Midbrain (tissue), 1 donor: Measurements from ENCODE around the gene PLK3.
"Not testable (repeated sequence)": the region's sequence is repeated elsewhere in the genome, so short reads cannot be mapped to it uniquely, and the experiment has no call there.

Experiments used
- DNase-seq: peaks from one replicate; lab custom pipeline; 2025; lab: John Stamatoyannopoulos, UW

PLK3 gene

DNA sequence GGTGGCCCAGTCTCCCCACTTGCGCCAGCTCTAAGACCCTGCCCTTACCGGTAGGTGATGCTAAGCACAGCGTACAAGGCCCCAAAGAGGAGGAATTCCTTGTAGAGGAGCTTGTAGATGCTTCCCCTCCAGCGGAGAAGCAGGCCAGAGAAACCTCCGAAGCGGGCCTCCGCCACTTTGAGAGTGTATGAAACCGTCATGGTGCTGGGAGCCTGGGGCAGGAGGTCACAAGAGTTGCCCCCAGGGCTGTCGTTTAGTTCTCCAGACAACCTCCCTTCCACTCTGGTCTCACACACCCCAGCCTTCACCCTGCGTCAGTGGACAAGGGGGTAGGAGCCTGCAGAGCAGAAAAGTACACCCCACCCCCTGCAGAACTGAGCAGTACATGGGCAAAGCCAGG, 12.7 kb upstream of the PLK3 start:
- no peak for DNase-seq

DNA sequence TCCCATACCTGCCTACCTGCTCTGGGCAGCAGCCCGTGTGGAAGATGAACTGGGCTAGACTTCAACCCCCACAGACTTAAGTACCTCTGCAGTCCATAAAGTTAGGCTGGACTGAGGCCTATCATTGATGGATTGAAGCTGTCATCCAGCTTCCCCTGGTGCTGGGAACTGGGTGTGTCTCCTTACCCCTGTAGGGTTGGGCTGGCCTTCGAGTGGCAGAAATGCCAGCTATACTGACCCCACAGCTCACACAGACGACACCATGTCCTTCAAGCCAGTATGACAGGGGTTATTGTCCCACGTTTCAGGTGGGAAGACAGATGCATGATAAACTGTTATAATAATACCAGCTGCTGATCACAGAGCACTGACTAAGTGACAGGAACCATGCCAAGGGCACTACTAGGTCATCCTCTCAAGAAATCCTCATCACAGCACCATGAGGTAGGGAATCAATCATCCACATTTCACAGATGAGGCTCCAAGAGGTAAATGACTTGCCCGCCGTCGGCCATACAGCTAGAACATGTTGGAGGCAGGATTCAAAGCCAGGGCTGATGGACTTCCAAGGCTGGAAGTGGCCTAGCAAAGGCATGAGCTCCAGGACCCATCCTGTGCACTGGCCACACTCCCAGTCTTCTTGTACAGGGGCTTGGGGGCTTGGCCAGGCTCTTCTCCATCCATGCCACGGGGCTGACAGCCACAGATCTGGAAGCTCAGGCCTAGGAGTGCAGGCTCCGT, 11.9 kb upstream of the PLK3 start, which contains the start of gene BEST4:
TSS of gene BEST4 (minus strand) at position 51 of the 741 bp plus-strand sequence. CDS start 465 bp downstream, outside the sequence.
- no peak for DNase-seq

DNA sequence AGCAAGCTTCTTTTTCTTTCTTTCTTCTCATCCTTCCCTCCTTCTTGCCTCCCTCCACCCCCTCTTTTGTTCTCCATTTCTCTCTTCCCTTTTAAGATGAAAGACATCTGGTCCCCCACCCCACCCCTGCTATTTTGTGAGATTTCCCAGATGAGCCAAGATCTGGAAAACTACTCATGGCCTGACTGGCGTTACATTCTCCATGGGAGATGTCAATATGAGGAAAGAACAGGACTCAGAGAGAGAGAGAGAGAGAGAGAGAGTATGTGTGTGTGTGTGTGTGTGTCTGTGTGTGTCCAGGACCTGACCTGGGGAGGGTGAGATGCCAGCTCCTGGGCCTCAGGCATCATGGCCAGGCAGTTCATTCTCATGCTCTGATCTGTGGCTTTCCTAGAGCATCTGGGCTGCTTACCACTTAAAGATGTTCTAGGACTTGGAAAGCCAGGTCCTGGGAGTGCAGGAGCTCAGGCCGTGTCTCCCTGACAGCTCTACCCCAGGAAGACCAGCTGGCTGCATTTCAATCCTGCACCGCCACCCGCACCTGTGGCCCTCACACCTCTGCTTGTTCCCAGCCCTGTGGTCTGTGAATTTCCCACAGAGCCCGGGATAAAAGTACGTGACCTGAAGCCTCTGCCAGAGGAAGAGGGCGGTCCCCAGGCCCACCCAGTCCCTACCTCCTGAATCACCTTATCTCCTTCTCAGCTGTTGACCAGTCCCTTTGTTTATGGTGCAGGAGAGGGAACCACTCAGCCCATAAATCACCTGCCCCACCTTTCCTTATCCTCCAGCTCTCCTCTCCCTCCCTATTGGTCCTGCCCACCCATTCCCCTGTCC, 9.0 kb upstream of the PLK3 start:
- no peak for DNase-seq

DNA sequence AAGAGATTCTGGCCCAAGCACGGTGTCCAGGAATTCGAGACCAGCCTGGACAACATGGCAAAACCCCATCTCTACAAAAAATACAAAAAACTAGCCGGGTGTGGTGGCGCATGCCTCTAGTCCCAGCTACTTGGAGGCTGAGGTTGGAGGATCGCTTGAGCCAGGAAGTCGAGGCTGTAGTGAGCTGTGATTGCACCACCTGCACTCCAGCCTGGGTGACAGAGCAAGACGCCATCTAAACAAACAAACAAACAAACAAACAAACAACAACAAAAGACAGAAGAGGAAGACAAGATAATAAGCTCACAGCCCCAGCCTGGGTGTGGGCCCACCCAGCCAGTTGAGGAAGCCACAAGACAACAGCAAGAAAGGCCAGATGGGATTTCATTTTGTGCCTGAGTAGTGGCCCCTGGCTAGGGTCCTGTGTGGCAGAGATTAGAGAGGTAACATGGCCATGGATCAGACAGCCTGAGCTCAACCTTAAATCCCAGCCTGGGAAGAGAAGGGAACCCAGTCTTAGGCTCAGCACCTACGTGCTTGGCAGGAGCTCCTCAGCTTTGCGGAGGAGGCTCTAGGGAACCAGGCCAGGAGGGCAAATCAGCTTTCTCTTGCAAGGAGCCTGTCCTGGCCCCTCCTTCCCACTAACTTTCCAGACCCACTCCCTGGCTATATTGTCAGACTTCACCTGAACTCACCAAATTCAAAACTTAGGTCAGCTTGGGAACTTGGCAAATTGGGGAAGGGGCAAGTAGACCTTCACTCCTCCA, 7.3 kb upstream of the PLK3 start:
- DNase-seq, result no peak

GRCh38 chr1:44797886-44798285, 2.3 kb upstream of the PLK3 start:
- DNase-seq, result not testable (repeated sequence)

DNA sequence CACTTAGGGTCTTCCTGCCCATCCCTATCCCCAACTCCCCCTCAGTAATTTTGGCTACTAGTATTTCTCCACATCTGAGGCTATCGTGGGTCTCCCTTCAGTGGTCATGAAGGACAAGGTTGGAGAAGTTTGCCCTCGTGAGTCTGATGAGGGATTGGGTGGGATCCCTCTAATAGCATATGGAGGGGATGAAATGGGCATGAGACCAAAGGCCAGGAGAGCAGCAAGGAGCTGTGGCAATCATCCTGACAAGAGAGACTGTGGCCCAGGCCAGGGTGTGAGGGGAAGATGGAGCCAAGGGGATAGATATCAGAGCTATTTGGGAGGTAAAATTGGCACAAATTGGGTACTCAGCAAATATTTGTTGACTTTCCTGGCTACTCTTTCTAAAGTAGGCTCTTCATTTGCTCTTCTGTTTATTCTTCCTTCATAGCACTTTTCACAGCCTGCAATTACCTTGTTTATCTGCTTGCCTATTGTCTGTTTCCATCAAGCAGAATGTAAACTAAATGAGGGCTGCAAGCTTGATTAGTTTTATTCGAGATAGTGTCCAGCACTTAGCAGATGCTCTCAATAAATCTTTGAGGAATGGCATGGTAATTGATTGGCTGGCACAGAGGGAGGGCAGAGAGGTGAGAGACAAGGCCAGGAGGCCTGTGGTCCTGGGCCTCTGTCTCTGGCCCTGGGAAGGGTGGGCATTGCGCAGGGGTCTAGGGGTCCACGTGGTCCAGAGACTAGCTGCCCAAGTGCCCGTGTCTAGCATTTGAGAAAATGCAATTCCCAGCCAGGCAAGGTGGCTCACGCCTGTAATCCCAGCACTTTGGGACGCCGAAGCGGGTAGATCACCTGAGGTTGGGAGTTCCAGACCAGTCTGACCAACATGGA, 1.5 kb upstream of the PLK3 start:
- no peak for DNase-seq

- DNase-seq, result no peak
Measured at GRCh38 chr1:44801491-44802305, 1.5 kb downstream of the PLK3 start.

- DNase-seq, result no peak
Measured at GRCh38 chr1:44802306-44803061, 2.3 kb downstream of the PLK3 start.

- no peak for DNase-seq
Measured at GRCh38 chr1:44803062-44803311, 2.8 kb downstream of the PLK3 start.

DNA sequence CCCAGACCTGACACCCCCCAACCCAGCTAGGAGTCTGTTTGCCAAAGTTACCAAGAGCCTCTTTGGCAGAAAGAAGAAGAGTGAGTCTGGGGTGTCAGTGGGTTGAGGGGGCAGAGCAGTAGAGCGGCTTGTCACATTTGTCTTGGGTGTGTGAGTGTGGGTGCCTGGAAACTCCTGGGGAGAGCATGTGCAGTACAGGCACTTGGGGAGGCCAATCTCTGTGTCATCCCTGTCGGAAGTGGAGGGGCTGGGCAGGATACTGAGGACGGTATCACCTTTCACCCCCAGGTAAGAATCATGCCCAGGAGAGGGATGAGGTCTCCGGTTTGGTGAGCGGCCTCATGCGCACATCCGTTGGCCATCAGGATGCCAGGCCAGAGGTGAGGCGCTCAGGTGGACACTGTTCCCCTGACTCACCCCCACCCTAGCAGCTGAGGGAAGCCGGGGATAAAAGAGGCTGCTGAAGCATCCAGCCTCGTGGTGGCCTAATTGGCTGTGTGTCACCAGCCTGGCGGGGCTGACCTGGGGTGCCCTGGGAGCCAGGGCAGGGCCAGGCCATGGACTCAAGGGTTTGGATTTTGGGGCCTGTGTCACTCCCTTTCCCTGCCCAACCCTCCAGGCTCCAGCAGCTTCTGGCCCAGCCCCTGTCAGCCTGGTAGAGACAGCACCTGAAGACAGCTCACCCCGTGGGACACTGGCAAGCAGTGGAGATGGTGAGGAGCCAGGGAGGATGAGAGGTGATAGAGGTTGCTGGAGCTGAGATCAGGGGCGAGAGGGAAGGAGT, 3.3 kb downstream of the PLK3 start:
- DNase-seq, result no peak

- DNase-seq, result no peak
Measured at GRCh38 chr1:44805311-44806024, 5.3 kb downstream of the PLK3 start.

DNA sequence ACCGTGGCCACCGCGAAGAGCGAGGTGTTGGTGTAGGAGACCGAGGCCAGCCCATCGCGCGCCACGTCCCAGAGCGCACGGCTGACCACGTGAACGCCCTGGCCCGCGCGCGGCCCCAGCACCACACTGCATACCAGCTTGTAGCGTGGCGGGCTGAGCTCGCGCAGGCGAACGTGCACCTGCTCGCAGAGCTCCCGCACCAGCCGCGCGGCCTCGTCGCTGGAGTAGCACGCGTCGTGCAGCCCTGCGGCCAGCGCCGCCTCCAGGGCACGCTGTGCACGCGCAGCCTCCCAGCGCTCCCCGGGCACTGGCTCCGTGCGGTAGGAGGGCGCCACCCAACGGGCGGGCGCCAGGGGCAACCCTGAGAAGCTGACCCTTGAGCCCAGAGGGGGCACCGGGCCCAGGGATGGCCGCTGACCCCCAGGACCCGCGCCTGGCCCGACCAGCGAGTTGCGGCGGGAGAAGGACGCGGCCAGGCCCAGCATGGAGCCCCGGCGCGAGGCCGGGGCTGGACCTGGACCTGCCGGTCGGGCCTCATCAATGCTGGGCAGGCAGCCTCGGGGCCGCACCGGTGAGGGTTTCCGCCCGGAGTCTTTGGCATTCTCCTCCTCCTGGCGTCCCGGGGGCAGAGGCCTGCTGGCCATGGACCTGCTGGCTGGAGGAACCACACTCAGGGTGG, 6.0 kb downstream of the PLK3 start:
- no peak for DNase-seq

DNA sequence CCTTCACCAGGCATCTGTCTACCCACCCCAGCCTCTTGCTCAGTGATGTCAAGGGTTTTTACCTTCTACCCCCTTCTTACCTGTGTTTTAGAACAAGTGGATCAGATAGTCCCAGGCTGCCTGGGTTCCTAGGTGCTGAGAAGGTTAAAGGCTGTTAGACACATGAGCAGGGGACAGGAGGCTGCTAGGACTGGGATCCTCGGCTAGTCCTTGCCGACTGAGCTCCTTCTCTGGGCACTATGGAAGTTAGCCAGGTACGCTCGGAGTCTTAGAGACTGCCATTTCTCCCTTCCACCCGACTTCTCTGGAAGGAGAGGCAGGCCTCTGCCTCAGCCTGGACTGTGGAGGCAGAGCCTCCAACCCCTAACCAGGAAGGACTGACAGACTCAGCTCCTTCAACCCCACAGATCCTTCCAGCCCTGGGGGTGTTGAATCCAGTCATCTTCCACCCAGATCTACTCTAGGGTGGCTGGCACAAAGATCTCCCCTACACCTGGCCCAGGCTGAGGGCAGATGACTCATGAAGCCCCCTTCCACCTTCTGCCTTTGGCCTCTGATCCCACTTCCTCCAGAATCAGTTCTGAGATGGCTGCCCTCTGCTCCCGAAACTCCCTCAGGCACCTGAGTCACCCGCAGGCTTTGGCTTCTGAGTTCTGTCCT, 6.7 kb downstream of the PLK3 start, which contains the start of gene DYNLT4:
TSS of gene DYNLT4 (minus strand) at position 648 of the 660 bp plus-strand sequence. CDS start 683 bp downstream, outside the sequence.
- no peak for DNase-seq

DNA sequence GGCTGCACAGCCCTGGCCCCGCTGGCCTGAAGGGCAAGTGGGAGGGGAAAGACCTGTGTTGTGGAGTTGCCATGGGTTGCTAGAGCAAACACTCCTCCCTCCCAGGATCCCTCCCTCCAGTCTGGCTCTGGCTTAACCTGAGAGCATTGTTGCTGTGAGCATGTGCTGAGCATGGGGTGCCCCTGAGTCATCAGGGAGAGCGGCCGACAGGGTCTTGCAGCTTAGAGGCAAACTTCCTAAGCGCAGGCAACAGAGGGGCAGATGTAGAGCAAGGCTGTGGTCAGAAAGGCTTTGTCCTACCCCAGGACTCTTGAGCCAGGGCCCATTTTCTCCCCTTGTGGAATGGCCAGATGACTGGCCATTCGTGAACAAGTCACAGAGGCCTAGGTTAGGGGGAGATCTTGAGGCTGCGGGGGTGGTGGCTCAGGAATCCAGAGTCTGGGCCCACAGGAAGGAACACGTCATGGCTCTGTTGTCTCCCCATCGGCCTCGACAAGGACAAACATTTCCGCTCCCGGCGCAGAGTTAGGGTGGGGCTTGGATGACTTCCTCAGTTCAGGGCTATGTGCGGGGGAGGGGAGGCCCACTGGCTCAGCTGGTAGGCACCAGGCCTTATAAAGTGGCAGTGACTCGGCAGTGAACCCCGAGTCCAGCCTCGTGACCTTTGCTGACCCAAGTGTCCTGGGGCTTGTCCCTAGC, 7.3 kb downstream of the PLK3 start:
- DNase-seq, result peak; percentile 74

DNA sequence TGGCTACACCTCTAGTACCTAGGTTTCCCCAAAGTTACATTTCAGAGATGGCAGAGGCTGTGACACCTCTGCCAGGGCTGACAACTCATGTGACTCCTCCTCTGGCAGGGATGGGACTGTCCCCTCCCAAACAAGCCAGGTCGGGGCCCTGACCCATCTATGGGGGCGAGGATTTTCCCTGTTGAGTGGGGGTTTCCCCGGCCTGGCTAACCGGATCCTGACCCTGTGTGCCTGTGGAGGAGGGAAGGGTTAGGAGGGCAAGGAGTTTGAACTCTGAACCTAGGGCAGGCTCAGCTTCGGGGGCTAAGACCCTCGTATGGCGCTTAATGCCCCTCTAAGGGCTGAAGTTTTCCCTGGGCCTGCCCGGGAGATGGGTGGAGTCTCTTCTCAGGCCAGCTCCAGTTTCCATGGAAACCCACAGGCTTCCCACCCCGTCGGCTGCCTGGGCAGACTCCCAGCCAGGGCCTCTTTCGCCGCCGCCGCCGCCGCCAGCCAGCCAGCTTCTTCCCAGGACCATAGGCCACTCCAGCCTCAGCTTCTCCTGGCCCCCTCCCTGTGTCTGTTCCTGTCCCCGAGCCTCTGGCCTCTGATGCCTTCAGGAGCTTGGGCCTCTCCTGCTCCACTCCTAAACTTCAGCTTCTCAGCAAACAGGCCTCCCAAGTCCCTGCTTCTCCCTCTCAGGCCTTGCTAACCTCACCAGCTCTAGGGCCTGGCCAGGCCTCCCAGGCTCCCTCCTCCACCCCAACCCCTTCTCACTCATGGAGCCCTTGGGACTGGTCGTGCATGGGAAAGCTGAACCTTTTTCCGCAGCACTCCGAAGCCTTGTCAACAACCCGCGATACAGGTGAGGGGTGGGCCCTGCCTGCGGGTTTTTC, 8.1 kb downstream of the PLK3 start, which contains the start of gene BTBD19:
TSS of gene BTBD19 (plus strand) at position 461 of the 875 bp plus-strand sequence. CDS start at position 759, 298 bp downstream.
- peak; percentile 68 for DNase-seq
